Measurements from ENCODE around the gene STBD1. TPM values are rescaled to one million over a fixed set of nuclear protein-coding genes. Genes with fewer than 3 reads are reported as not detected.

Gene STBD1
- total and polyA plus RNA-seq, 2 of the 4 experiments (the other 2 are of a cell fraction), result 1.7 to 3.0 TPM

- H2BK20ac ChIP-seq (ENCODE audit: low read depth, low read length), result no peak overlapping the region
- H4K8ac ChIP-seq (ENCODE audit: low read depth in 2 of 2, low read length in 2 of 2), result no peak overlapping the region
- no peak overlapping the region for H3K23ac ChIP-seq (ENCODE audit: low read depth, low read length)
- no peak overlapping the region for H2AK9ac ChIP-seq (replicated peaks; ENCODE audit: low read depth, low read length, poor library complexity)
- no peak overlapping the region for H4K5ac ChIP-seq (ENCODE audit: low read depth, low read length)
- DNase-seq (no peak), ATAC-seq (ENCODE audit: low read depth) (no peak)
- peaks cover 42% of the 10 kb centered on the region for H3K27me3 ChIP-seq (ENCODE audit: control insufficient read depth, insufficient read depth, low read length)
- no peak overlapping the region for H2BK15ac ChIP-seq (ENCODE audit: low read depth, low read length)
- no peak overlapping the region for H3K4me3 ChIP-seq (ENCODE audit: insufficient read depth, low read depth, low read length)
- H4K20me1 ChIP-seq (ENCODE audit: insufficient read depth, low read length), result no peaks in the 10 kb centered on the region
- WGBS, 2 experiments (ENCODE audit: extremely low coverage in 2 of 2, insufficient read length in 1 of 2), result no CpG with 5 or more reads among the region's 1 CpG
- dilution Hi-C loops (cut with HindIII; ENCODE audit: low sequenced_read_pairs, unreplicated experiment) (no loop called here), in situ Hi-C loops (cut with MboI; ENCODE audit: low sequenced_read_pairs) (no loop called here), intact Hi-C loops (cut with micrococcal nuclease) (no loop called here)
- no peaks in the 10 kb centered on the region for H3K36me3 ChIP-seq (ENCODE audit: control insufficient read depth, insufficient read depth, low read length)
- H2AK5ac ChIP-seq (ENCODE audit: low read depth, low read length), result no peak overlapping the region
- TF ChIP-seq RCOR1 (IDR thresholded peaks at IDR 0.05; ENCODE audit: insufficient replicate concordance, low read length) (no peak), CEBPB (IDR thresholded peaks at IDR 0.05; ENCODE audit: low read depth, low read length) (no peak)
- TF ChIP-seq, protein P1, sequence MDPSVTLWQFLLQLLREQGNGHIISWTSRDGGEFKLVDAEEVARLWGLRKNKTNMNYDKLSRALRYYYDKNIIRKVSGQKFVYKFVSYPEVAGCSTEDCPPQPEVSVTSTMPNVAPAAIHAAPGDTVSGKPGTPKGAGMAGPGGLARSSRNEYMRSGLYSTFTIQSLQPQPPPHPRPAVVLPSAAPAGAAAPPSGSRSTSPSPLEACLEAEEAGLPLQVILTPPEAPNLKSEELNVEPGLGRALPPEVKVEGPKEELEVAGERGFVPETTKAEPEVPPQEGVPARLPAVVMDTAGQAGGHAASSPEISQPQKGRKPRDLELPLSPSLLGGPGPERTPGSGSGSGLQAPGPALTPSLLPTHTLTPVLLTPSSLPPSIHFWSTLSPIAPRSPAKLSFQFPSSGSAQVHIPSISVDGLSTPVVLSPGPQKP (IDR thresholded peaks at IDR 0.05; ENCODE audit: borderline replicate concordance, low read depth, low read length), result no peak
- no peaks in the 10 kb centered on the region for H3K9me1 ChIP-seq (ENCODE audit: insufficient read depth, low read length)
- H2BK5ac ChIP-seq (ENCODE audit: low read depth, low read length, poor library complexity, severe bottlenecking), result no peak overlapping the region
- CTCF ChIA-PET, result no interaction called here
- H3K18ac ChIP-seq (ENCODE audit: low read depth, low read length), result no peak overlapping the region
- H3K4ac ChIP-seq (ENCODE audit: low read depth, low read length), result no peak overlapping the region
- H3K9me3 ChIP-seq (ENCODE audit: control insufficient read depth, insufficient read depth, low read length), result no peaks in the 10 kb centered on the region
- no peaks in the 10 kb centered on the region for H3K79me1 ChIP-seq (ENCODE audit: low read depth in 1 of 2, low read length in 2 of 2)
- H3K14ac ChIP-seq (replicated peaks; ENCODE audit: low read depth, low read length), result no peak overlapping the region
- no peak overlapping the region for H3K4me2 ChIP-seq (ENCODE audit: low read depth, low read length)
- H3K9ac ChIP-seq (ENCODE audit: low read depth, low read length), result no peak overlapping the region
- no peak overlapping the region for H3K56ac ChIP-seq (ENCODE audit: extremely low read depth, insufficient read depth, low read length)
- no peaks in the 10 kb centered on the region for H3K4me1 ChIP-seq (ENCODE audit: control insufficient read depth, insufficient read depth, low read length)
- no peak overlapping the region for H3K27ac ChIP-seq (ENCODE audit: insufficient read depth, low read length)
- no peak overlapping the region for H2BK120ac ChIP-seq (ENCODE audit: low read depth, low read length)
- POLR2A ChIA-PET (ENCODE audit: unreplicated experiment), result no interaction called here
- BruUV-seq (replicated peaks), result no TSS peak
- no peak overlapping the region for H4K91ac ChIP-seq (ENCODE audit: insufficient read depth, low read depth, low read length)
- no peak overlapping the region for H2AFZ ChIP-seq (replicated peaks; ENCODE audit: low read length, poor library complexity)
Measured at GRCh38 chr4:76272582-76272981, 34.0 kb upstream of the STBD1 start.

Measured in IMR-90 (cell line).